IPS-20b (cell line): Measurements from ENCODE around the gene FAM151A.

Source experiments
- H3K27ac ChIP-seq: one replicate; pipeline ENCODE4 v1.5.1; 2013; ENCODE audit warnings: low read length
- H3K27me3 ChIP-seq: 2 replicates; pipeline ENCODE4 v1.6.1; 2013; ENCODE audit warnings: mild to moderate bottlenecking, low read length, inconsistent platforms; ENCODE audit not compliant: insufficient read depth
- H3K36me3 ChIP-seq: 2 replicates; pipeline ENCODE4 v1.6.1; 2013; ENCODE audit warnings: low read depth, mild to moderate bottlenecking, inconsistent platforms, low read length, moderate library complexity; ENCODE audit not compliant: insufficient read depth
- H3K4me1 ChIP-seq: 2 replicates; pipeline ENCODE4 v1.6.1; 2013; ENCODE audit warnings: mild to moderate bottlenecking, control low read depth, inconsistent platforms, low read length, moderate library complexity; ENCODE audit not compliant: insufficient read depth
- H3K4me3 ChIP-seq: 2 replicates; pipeline ENCODE4 v1.5.1; 2013; ENCODE audit warnings: mild to moderate bottlenecking, low read length, inconsistent platforms
- H3K9ac ChIP-seq: 2 replicates; pipeline ENCODE4 v1.6.1; 2013; ENCODE audit warnings: low read depth, mild to moderate bottlenecking, inconsistent platforms, low read length, moderate library complexity
- H3K9me3 ChIP-seq: 2 replicates; pipeline ENCODE4 v1.6.1; 2013; ENCODE audit warnings: mild to moderate bottlenecking, low read depth, low read length, inconsistent platforms; ENCODE audit not compliant: insufficient read depth

FAM151A gene

GRCh38 chr1:54599211-54599823 lies 24.0 kb downstream of the FAM151A start:
- no peak overlapping the region for H3K4me3 ChIP-seq
- H3K36me3 ChIP-seq, result no peaks in the 10 kb centered on the region
- H3K27ac ChIP-seq, result no peak overlapping the region
- H3K9me3 ChIP-seq, result no peaks in the 10 kb centered on the region
- no peak overlapping the region for H3K9ac ChIP-seq
- no peaks in the 10 kb centered on the region; the same call in 1 of the 2 replicates for H3K4me1 ChIP-seq
- no peaks in the 10 kb centered on the region for H3K27me3 ChIP-seq

- no peak overlapping the region for H3K4me3 ChIP-seq
- no peak overlapping the region for H3K27ac ChIP-seq
- no peaks in the 10 kb centered on the region for H3K27me3 ChIP-seq
- no peaks in the 10 kb centered on the region for H3K36me3 ChIP-seq
- H3K4me1 ChIP-seq, result no peaks in the 10 kb centered on the region; the same call in 1 of the 2 replicates
- H3K9ac ChIP-seq, result no peak overlapping the region; the same call in 1 of the 2 replicates
- no peaks in the 10 kb centered on the region for H3K9me3 ChIP-seq
Observed at GRCh38 chr1:54597455-54598030, 25.8 kb downstream of the FAM151A start.

DNA sequence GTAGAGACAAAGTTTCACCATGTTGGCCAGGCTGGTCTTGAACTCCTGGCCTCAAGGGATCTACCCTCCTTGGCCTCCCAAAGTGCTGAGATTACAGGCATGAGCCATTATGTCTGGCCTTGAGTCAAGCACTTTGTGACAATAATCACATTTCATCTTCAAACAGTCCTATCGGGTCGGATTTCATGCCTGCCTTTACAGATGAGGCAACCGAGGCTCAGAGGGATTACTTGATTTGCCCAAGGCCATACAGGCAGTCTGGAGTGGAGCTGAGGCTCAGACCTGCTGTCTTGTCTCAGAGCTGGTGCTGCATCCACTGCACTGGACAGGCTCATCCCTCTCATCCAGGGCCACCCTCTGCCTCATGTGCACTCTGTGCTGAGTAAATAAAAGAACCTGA lies 26.6 kb downstream of the FAM151A start:
- Histone ChIP-seq H3K27me3 (no peaks in the 10 kb centered on the region), H3K27ac (no peak overlapping the region), H3K36me3 (no peaks in the 10 kb centered on the region), H3K9ac (no peak overlapping the region), H3K4me1 (no peaks in the 10 kb centered on the region; the same call in 1 of the 2 replicates), H3K4me3 (no peak overlapping the region), H3K9me3 (no peaks in the 10 kb centered on the region)

GRCh38 chr1:54595956-54596498 lies 27.3 kb downstream of the FAM151A start:
- Histone ChIP-seq H3K9me3 (no peaks in the 10 kb centered on the region), H3K4me3 (no peak overlapping the region), H3K27me3 (no peaks in the 10 kb centered on the region), H3K4me1 (no peaks in the 10 kb centered on the region; the same call in 1 of the 2 replicates), H3K9ac (no peak overlapping the region), H3K27ac (no peak overlapping the region), H3K36me3 (no peaks in the 10 kb centered on the region)

GRCh38 chr1:54594463-54594862 lies 28.9 kb downstream of the FAM151A start:
- H3K4me1 ChIP-seq, result peaks cover 5% of the 10 kb centered on the region; the same call in 1 of the 2 replicates
- no peaks in the 10 kb centered on the region for H3K9me3 ChIP-seq
- no peak overlapping the region for H3K9ac ChIP-seq
- H3K4me3 ChIP-seq, result no peak overlapping the region
- no peak overlapping the region for H3K27ac ChIP-seq
- no peaks in the 10 kb centered on the region for H3K36me3 ChIP-seq
- no peaks in the 10 kb centered on the region for H3K27me3 ChIP-seq

GRCh38 chr1:54593571-54594160 lies 29.7 kb downstream of the FAM151A start:
- H3K27ac ChIP-seq, result no peak overlapping the region
- peaks cover 5% of the 10 kb centered on the region; the same call in 1 of the 2 replicates for H3K4me1 ChIP-seq
- H3K9ac ChIP-seq, result no peak overlapping the region
- H3K9me3 ChIP-seq, result no peaks in the 10 kb centered on the region
- H3K27me3 ChIP-seq, result no peaks in the 10 kb centered on the region
- no peaks in the 10 kb centered on the region for H3K36me3 ChIP-seq
- H3K4me3 ChIP-seq, result no peak overlapping the region

GRCh38 chr1:54591127-54591756 lies 32.1 kb downstream of the FAM151A start:
- Histone ChIP-seq H3K9me3 (no peaks in the 10 kb centered on the region), H3K27ac (no peak overlapping the region), H3K4me1 (peaks cover 5% of the 10 kb centered on the region; the same call in 1 of the 2 replicates), H3K9ac (no peak overlapping the region), H3K36me3 (no peaks in the 10 kb centered on the region), H3K27me3 (no peaks in the 10 kb centered on the region), H3K4me3 (no peak overlapping the region)

- H3K9me3 ChIP-seq, result no peaks in the 10 kb centered on the region
- H3K36me3 ChIP-seq, result no peaks in the 10 kb centered on the region
- no peaks in the 10 kb centered on the region for H3K27me3 ChIP-seq
- no peak overlapping the region for H3K4me3 ChIP-seq
- H3K4me1 ChIP-seq, result peaks cover 7% of the 10 kb centered on the region; the same call in 1 of the 2 replicates
- H3K27ac ChIP-seq, result no peak overlapping the region
- H3K9ac ChIP-seq, result no peak overlapping the region
Observed at GRCh38 chr1:54588377-54588776, 34.9 kb downstream of the FAM151A start.

- H3K36me3 ChIP-seq, result no peaks in the 10 kb centered on the region
- H3K4me1 ChIP-seq, result peaks cover 18% of the 10 kb centered on the region; the same call in 1 of the 2 replicates
- H3K27me3 ChIP-seq, result no peaks in the 10 kb centered on the region
- H3K9ac ChIP-seq, result no peak overlapping the region
- no peak overlapping the region for H3K27ac ChIP-seq
- H3K9me3 ChIP-seq, result no peaks in the 10 kb centered on the region
- no peak overlapping the region for H3K4me3 ChIP-seq
Observed at GRCh38 chr1:54585181-54586066, 37.9 kb downstream of the FAM151A start.

GRCh38 chr1:54584575-54584974 lies 38.8 kb downstream of the FAM151A start:
- Histone ChIP-seq H3K36me3 (no peaks in the 10 kb centered on the region), H3K27me3 (no peaks in the 10 kb centered on the region), H3K9ac (no peak overlapping the region), H3K9me3 (no peaks in the 10 kb centered on the region), H3K27ac (peak overlapping the region; percentile 5), H3K4me3 (no peak overlapping the region), H3K4me1 (peaks cover 14% of the 10 kb centered on the region; the same call in 1 of the 2 replicates)

DNA sequence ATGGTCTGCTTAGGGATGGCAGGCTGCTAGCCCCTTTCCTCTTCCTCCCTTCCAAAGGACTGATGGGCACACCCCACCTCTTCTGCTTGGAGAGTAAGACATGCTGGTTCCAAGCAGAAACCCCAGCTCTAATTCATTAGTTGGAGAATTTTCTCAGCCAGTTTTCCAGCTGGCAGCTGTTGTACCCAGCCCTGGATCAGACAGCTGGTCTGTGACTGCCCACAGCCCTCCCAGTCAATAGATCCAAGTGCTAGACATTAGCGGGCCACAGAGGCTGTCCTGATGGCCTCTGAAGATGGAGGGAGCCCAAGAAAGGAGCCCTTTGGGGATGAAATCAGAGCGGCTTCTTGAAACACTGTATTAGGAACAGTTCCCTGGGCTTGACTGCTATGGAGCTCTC lies 39.5 kb downstream of the FAM151A start:
- H3K9ac ChIP-seq, result no peak overlapping the region
- H3K4me1 ChIP-seq, result peaks cover 18% of the 10 kb centered on the region; the same call in 1 of the 2 replicates
- no peaks in the 10 kb centered on the region for H3K9me3 ChIP-seq
- H3K4me3 ChIP-seq, result no peak overlapping the region
- H3K27me3 ChIP-seq, result no peaks in the 10 kb centered on the region
- H3K36me3 ChIP-seq, result no peaks in the 10 kb centered on the region
- no peak overlapping the region for H3K27ac ChIP-seq
